HepG2 (cell line): ENCODE results near the gene OIT3. TPM values are rescaled to one million over a fixed set of nuclear protein-coding genes. Genes with fewer than 3 reads are reported as not detected.
A peak's percentile ranks its signal among the peaks of the same experiment; 100 is the strongest.

Experiments
- ATAC-seq: fragments of 200-7000 bp; cut with Tn5 transposase; 3 replicates; pipeline ENCODE4 v1.9.1; 2020; ENCODE audit warnings: mild to moderate bottlenecking, moderate library complexity
- BruUV-seq: library from RNA; stranded (reverse); fragments of 400-500 nt; replicated peaks from 2 replicates; lab custom pipeline; 2021; lab: Mats Ljungman, UMichigan
- CTCF ChIA-PET: fragments of 300-600 bp; formaldehyde crosslinking; extraction: SDS; loops from one replicate; lab custom pipeline; 2021; ENCODE audit warnings: low total read pairs, inconsistent platforms, low intra/inter-chr PET ratio; lab: Yijun Ruan, JAX
- POLR2A ChIA-PET: fragments of 350-600 bp; sonication (Branson Sonifier 250); formaldehyde crosslinking; loops from one replicate; lab custom pipeline; 2020; ENCODE audit warnings: antibody characterized with exemption, inconsistent platforms; lab: Yijun Ruan, JAX
- DNase-seq: peaks from one replicate; pipeline ENCODE4 v3.0.0-alpha.2; 2015; ENCODE audit warnings: low spot score
- FAIRE-seq: peaks from 3 replicates; lab custom pipeline; 2011; peaks lifted over from hg19 to GRCh38; lab: Jason Lieb, UNC
- H2AFZ ChIP-seq: one replicate; pipeline ENCODE4 v1.6.1; 2011; ENCODE audit warnings: low read length, inconsistent platforms
- H3K27ac ChIP-seq: fragments of 300-600 bp; 3 replicates; pipeline ENCODE4 v1.8.0; 2011; ENCODE audit warnings: mixed run types, mild to moderate bottlenecking, mixed read lengths, low read length, inconsistent platforms; ENCODE audit not compliant: insufficient read depth; ENCODE audit errors: extremely low read length
- H3K27me3 ChIP-seq, 2 experiments: fragments of 200-600 bp in 1 of 2; 2 replicates in 1 of 2; 3 replicates in 1 of 2; pipeline versions ENCODE4 v1.6.0 to v1.8.0; 2011; ENCODE audit warnings: low read length in 2 of 2, mild to moderate bottlenecking in 2 of 2, moderate library complexity in 2 of 2, inconsistent platforms in 1 of 2; ENCODE audit not compliant: insufficient read depth in 2 of 2, control insufficient read depth in 1 of 2
- H3K36me3 ChIP-seq, 2 experiments: fragments of 200-600 bp in 1 of 2; replicated peaks in 1 of 2; 2 replicates in 1 of 2; 3 replicates in 1 of 2; pipeline versions ENCODE4 v1.5.1 to v1.8.0; 2011; ENCODE audit warnings: low read length in 2 of 2, inconsistent platforms in 1 of 2; ENCODE audit not compliant: insufficient read depth in 2 of 2, control insufficient read depth in 1 of 2
- H3K4me1 ChIP-seq: 2 replicates; pipeline ENCODE4 v1.5.1; 2012; ENCODE audit warnings: low read length, inconsistent platforms; ENCODE audit not compliant: insufficient read depth
- H3K4me2 ChIP-seq: 2 replicates; pipeline ENCODE4 v1.6.0; 2011; ENCODE audit warnings: low read depth, low read length, inconsistent platforms
- H3K4me3 ChIP-seq, 3 experiments: fragments of 200-600 bp in 1 of 3; sonication (generic), shearing (Covaris generic) in 1 of 3; replicated peaks in 1 of 3; 2 replicates each; pipeline ENCODE4 v1.5.1; 2011 to 2016; ENCODE audit warnings: low read length in 3 of 3, inconsistent platforms in 2 of 3, low read depth in 2 of 3, mild to moderate bottlenecking in 2 of 3, control low read depth in 1 of 3, mixed read lengths in 1 of 3; ENCODE audit not compliant: insufficient read depth in 1 of 3
- H3K79me2 ChIP-seq: one replicate; pipeline ENCODE4 v1.6.1; 2011; ENCODE audit warnings: low read length, inconsistent platforms; ENCODE audit not compliant: insufficient read depth
- H3K9ac ChIP-seq: 2 replicates; pipeline ENCODE4 v1.6.0; 2011; ENCODE audit warnings: mild to moderate bottlenecking, low read depth, low read length, inconsistent platforms; ENCODE audit not compliant: insufficient read depth
- H3K9me3 ChIP-seq: 2 replicates; pipeline ENCODE4 v1.5.1; 2012; ENCODE audit warnings: mild to moderate bottlenecking, low read length
- H4K20me1 ChIP-seq: 2 replicates; pipeline ENCODE4 v1.6.0; 2011; ENCODE audit warnings: inconsistent platforms, mild to moderate bottlenecking, low read length, moderate library complexity; ENCODE audit not compliant: insufficient read depth
- DPF2 ChIP-seq: sonication (generic); formaldehyde crosslinking; IDR thresholded peaks from 2 replicates; pipeline ENCODE4 v1.4.0; 2020; ENCODE audit warnings: mild to moderate bottlenecking, low read depth, missing genetic modification reagents, borderline replicate concordance
- PAF1 ChIP-seq: IDR thresholded peaks from 2 replicates; pipeline ENCODE4 v1.6.1; 2016; ENCODE audit warnings: missing genetic modification reagents, missing compliant biosample characterization
- ZNF513 ChIP-seq: sonication (generic); formaldehyde crosslinking; conservative IDR thresholded peaks from 2 replicates; pipeline ENCODE4 v1.5.0; 2020; ENCODE audit warnings: missing genetic modification reagents
- ZNF629 ChIP-seq: sonication (generic); formaldehyde crosslinking; conservative IDR thresholded peaks from 2 replicates; pipeline ENCODE4 v1.5.0; 2020; ENCODE audit warnings: missing genetic modification reagents
- ZNF737 ChIP-seq: sonication (generic); formaldehyde crosslinking; IDR thresholded peaks from 2 replicates; pipeline ENCODE4 v1.5.0; 2020; ENCODE audit warnings: missing genetic modification reagents, mild to moderate bottlenecking, borderline replicate concordance
- ZNF83 ChIP-seq: sonication (generic); formaldehyde crosslinking; IDR thresholded peaks from 2 replicates; pipeline ENCODE4 v1.4.0; 2020; ENCODE audit warnings: missing genetic modification reagents, mild to moderate bottlenecking, borderline replicate concordance
- WGBS: methylation state at CpG from one replicate; pipeline ENCODE4 v1.1.6; 2017; ENCODE audit warnings: low lambda C conversion rate; 5-methylcytosine and 5-hydroxymethylcytosine counted together
- in situ Hi-C: cut with HindIII; loops from 2 replicates; pipeline ENCODE4 v1.10.0; 2017; ENCODE audit warnings: low pct_unique_long_range_greater_than_20kb; ENCODE audit not compliant: extremely low pct_ligation_motif_present
- intact Hi-C: fragments of 100-400 bp; cut with micrococcal nuclease; formaldehyde crosslinking; loops from one replicate; pipeline ENCODE4 v1.10.0; 2022; ENCODE audit not compliant: unreplicated experiment
- polyA plus RNA-seq, 8 experiments: library from polyadenylated mRNA; depleted of rRNA in 3 of 8; stranded (reverse) in 7 of 8; unstranded in 1 of 8; fragments of >200 nt; fragmentation: Illumina TruSeq in 4 of 8; extraction: Trizol in 4 of 8; gene quantifications; 2 replicates each; pipeline versions ENCODE4 v1.2.1 to v1.2.3, GENCODE V29; 2011 to 2016; ENCODE audit warnings: low read depth in 4 of 8, missing spikeins in 1 of 8, mixed read lengths in 1 of 8; ENCODE audit not compliant: insufficient read depth in 1 of 8
- total RNA-seq, 5 experiments: library from RNA; depleted of rRNA; stranded (reverse); fragments of >200 nt; fragmentation: Illumina TruSeq; extraction: Trizol; gene quantifications; 2 replicates each; pipeline ENCODE4 v1.2.3, GENCODE V29; 2016; ENCODE audit warnings: low read depth in 1 of 5

The OIT3 gene
- total and polyA plus RNA-seq, 2 of the 13 experiments (the other 11 are each of a cell fraction or from before 2014, with no cell fraction given), result not detected

- TF ChIP-seq ZNF629 (CRISPR knock-in tag), result no peak
Observed at GRCh38 chr10:72980348-72980747, 86.8 kb downstream of the OIT3 start (continued).

GRCh38 chr10:72981028-72981881 lies 87.7 kb downstream of the OIT3 start:
- CTCF ChIA-PET, result no interaction called here
- POLR2A ChIA-PET, result interaction anchor here (1.5 kb wide), 1 partner anchor 27 kb away, joined by 5 read pairs; the partner anchor contains the start of gene PLA2G12B

More at GRCh38 chr10:72981028-72981881, 87.7 kb downstream of the OIT3 start:
- no TSS peak for BruUV-seq
- Histone ChIP-seq H3K9me3 (peaks cover 40% of the 10 kb centered on the region), H3K27me3 (no peaks in the 10 kb centered on the region; a peak in 1 of 5 replicates), H3K9ac (no peak overlapping the region), H3K36me3 (no peaks in the 10 kb centered on the region), H4K20me1 (no peaks in the 10 kb centered on the region), H3K4me1 (peaks cover 7% of the 10 kb centered on the region; the same call in 1 of the 2 replicates), H3K79me2 (no peaks in the 10 kb centered on the region), H3K4me2 (no peak overlapping the region), H3K4me3 (no peak overlapping the region), H2AFZ (no peak overlapping the region), H3K27ac (no peak overlapping the region)
- intact Hi-C loops, result no loop called here
- WGBS, result 53% methylated on average over 3 of the region's 4 CpGs
- in situ Hi-C loops, result no loop called here
- no peak for TF ChIP-seq ZNF513
- TF ChIP-seq PAF1 (CRISPR knock-in tag), result 0 out of 2 replicates have a peak, but pooled peaks have one; percentile 12
- TF ChIP-seq DPF2 (CRISPR knock-in tag), result no peak
- no peak for TF ChIP-seq ZNF83 (CRISPR knock-in tag)
- TF ChIP-seq ZNF737 (CRISPR knock-in tag), result no peak
- DNase-seq (no peak), FAIRE-seq (no peak), ATAC-seq (peak; percentile 71)
